Measurements from ENCODE around the gene MGAT4A. TPM values are rescaled to one million over a fixed set of nuclear protein-coding genes. Genes with fewer than 3 reads are reported as not detected.

MGAT4A gene
- total RNA-seq, 2 experiments from 2014 or later: 200 to 204 TPM

DNA sequence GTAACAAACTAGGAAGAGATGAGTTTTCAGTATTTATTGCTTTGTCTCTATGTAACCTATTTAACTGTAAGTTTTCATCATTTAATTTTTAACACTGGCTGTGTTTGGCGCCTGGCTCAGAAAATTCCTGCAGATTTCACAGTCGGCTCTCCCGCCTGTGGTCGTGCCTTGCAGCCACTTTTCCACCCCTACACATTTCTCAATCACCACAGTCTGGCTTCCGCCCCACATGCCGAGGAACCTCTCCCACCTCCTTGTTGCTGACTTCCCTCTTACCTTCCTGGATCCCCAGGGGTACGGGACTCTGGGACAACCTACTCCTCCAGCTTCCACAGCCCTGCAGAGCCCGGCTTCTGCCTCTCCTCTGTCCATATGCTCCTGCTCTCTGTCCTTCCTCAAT is 41.6 kb upstream of the MGAT4A start:
- peak overlapping the region; percentile 94 for H3K4me3 Mint-ChIP-seq
- intact Hi-C loops (cut with DNase I, micrococcal nuclease): loop anchor here (2.0 to 5.0 kb wide), 2 partner anchors 50 kb away; no protein-coding TSS in a partner anchor
- Histone ChIP-seq H3K36me3 (ENCODE audit: insufficient read depth, low read length) (no peaks in the 10 kb centered on the region), H3K27me3 (ENCODE audit: control insufficient read depth in 1 of 2, insufficient read depth in 2 of 2, low read length in 2 of 2) (no peaks in the 10 kb centered on the region), H3K27ac (ENCODE audit: low read depth in 1 of 2, low read length in 2 of 2) (peak overlapping the region; percentile 86 to 90), H3K4me1 (ENCODE audit: insufficient read depth, low read length) (peaks cover 80% of the 10 kb centered on the region), H3K4me3 (ENCODE audit: low read length) (peak overlapping the region; percentile 60), H3K9me3 (ENCODE audit: control insufficient read depth in 1 of 2, insufficient read depth in 1 of 2, low read length in 2 of 2) (no peaks in the 10 kb centered on the region)
- TF ChIP-seq, protein P1, sequence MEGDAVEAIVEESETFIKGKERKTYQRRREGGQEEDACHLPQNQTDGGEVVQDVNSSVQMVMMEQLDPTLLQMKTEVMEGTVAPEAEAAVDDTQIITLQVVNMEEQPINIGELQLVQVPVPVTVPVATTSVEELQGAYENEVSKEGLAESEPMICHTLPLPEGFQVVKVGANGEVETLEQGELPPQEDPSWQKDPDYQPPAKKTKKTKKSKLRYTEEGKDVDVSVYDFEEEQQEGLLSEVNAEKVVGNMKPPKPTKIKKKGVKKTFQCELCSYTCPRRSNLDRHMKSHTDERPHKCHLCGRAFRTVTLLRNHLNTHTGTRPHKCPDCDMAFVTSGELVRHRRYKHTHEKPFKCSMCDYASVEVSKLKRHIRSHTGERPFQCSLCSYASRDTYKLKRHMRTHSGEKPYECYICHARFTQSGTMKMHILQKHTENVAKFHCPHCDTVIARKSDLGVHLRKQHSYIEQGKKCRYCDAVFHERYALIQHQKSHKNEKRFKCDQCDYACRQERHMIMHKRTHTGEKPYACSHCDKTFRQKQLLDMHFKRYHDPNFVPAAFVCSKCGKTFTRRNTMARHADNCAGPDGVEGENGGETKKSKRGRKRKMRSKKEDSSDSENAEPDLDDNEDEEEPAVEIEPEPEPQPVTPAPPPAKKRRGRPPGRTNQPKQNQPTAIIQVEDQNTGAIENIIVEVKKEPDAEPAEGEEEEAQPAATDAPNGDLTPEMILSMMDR (IDR thresholded peaks at IDR 0.05): no peak
- DNase-seq: peak in 2 of 14 experiments; percentile 17 to 22
- H3K27me3 Mint-ChIP-seq: no peaks in the 10 kb centered on the region
- H3K4me1 Mint-ChIP-seq (ENCODE audit: low read depth): peaks cover 85% of the 10 kb centered on the region
- no peaks in the 10 kb centered on the region for H3K9me3 Mint-ChIP-seq
- peaks cover 12% of the 10 kb centered on the region for H3K36me3 Mint-ChIP-seq (ENCODE audit: low read depth)
- CTCF ChIA-PET: interaction anchor here (1.5 to 3.7 kb wide), 4 partner anchors 11 to 138 kb away, joined by 4 to 43 read pairs (median 16); partner anchors contain the start of gene MGAT4A
- peak overlapping the region; percentile 96 for H3K27ac Mint-ChIP-seq
- ATAC-seq (ENCODE audit: poor library complexity): no peak
- POLR2A ChIA-PET: interaction anchor here (1.4 to 11.2 kb wide), 9 partner anchors 15 to 124 kb away, joined by 3 to 414 read pairs (median 30); partner anchors contain the start of gene MGAT4A

DNA sequence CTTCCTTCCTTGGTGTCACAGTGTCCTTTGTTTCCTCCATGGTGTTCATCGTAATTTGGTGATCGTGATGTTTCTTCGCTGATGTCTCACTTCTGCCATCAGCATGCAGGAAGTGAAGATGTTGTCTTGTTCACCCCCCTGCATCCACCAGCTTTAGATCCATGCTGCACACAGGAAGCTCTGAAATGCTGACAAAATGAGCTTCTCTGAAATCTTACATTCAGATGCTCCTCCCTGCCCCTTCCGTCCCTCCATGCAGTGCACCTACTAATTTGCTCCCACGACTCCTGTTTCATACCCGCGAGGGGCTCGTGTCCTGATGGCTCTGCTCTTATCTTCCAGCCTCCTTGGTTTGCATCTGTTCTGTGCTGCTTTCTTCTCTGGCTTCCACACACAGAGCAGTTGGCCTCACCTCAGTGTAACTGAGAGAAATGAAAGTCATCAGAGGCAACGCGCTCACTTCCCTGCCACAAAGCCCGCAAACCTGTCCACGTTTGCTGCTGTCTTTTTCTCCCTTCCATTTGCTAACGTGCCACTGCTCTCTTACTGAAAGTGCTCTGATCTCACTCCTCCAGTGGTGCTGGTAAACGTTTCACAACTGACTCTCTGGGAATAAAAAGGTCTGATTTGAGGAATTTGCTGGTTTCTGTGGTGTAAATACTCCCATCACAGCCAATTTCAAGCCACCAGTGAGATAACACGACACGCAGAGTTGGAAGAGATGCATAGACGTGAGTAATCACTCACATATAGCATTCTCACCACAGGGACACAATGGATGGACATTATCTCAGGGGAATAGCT is 41.0 kb upstream of the MGAT4A start:
- POLR2A ChIA-PET: interaction anchor here (0.6 to 11.2 kb wide), 43 partner anchors 10 to 564 kb away, joined by 3 to 414 read pairs (median 6); partner anchors contain the start of genes C2orf15, MGAT4A, MITD1 and TXNDC9
- intact Hi-C loops (cut with DNase I, micrococcal nuclease): loop anchor here (1.0 to 5.0 kb wide), 9 partner anchors 11 to 123 kb away; partner anchors contain the start of gene MGAT4A (in 1 of the 2)
- H3K4me1 ChIP-seq (ENCODE audit: insufficient read depth, low read length): peaks cover 86% of the 10 kb centered on the region

DNA sequence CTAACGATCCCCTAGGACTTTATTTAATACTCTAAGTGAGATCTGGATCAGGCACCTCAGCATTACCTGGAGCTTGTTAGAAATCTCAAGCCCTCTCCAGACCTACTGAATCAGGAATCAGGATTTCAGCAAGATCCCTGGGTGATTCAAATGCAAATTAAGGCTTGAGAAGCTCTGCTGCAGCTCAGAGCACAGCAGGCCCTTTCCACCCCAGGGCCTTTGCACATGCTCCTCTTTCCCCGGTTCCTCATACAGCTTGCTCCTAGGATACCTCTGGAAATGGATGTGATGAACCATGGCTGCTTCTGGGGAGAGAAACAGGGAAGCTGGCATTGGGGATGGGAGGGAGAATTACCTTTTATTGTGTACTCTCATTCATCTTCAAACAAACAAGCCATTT is 40.3 kb upstream of the MGAT4A start:
- H3K27me3 ChIP-seq (ENCODE audit: control insufficient read depth in 1 of 2, insufficient read depth in 2 of 2, low read length in 2 of 2): no peaks in the 10 kb centered on the region
- TF ChIP-seq, protein P1 (IDR thresholded peaks at IDR 0.05): no peak
- peak in 1 of 14 experiments; percentile 34 for DNase-seq
- peak overlapping the region; percentile 86 to 90 for H3K27ac ChIP-seq (ENCODE audit: low read depth in 1 of 2, low read length in 2 of 2)
- no peaks in the 10 kb centered on the region for H3K36me3 ChIP-seq (ENCODE audit: insufficient read depth, low read length)
- intact Hi-C loops (cut with DNase I, micrococcal nuclease): loop anchor here (1.0 to 5.0 kb wide), 8 partner anchors 10 to 122 kb away; partner anchors contain the start of gene MGAT4A (in 1 of the 2)
- H3K9me3 Mint-ChIP-seq: no peaks in the 10 kb centered on the region
- CTCF ChIA-PET: interaction anchor here (0.6 to 3.7 kb wide), 23 partner anchors 10 to 137 kb away, joined by 3 to 43 read pairs (median 4); partner anchors contain the start of gene MGAT4A
- peak overlapping the region; percentile 94 for H3K4me3 Mint-ChIP-seq
- peaks cover 93% of the 10 kb centered on the region for H3K4me1 ChIP-seq (ENCODE audit: insufficient read depth, low read length)
- H3K4me1 Mint-ChIP-seq (ENCODE audit: low read depth): peaks cover 88% of the 10 kb centered on the region
- no peaks in the 10 kb centered on the region for H3K9me3 ChIP-seq (ENCODE audit: control insufficient read depth in 1 of 2, insufficient read depth in 1 of 2, low read length in 2 of 2)
- ATAC-seq (ENCODE audit: poor library complexity): no peak
- peak overlapping the region; percentile 60 for H3K4me3 ChIP-seq (ENCODE audit: low read length)
- peak overlapping the region; percentile 96 for H3K27ac Mint-ChIP-seq
- POLR2A ChIA-PET: interaction anchor here (0.6 to 11.2 kb wide), 41 partner anchors 10 to 565 kb away, joined by 3 to 414 read pairs (median 6); partner anchors contain the start of genes C2orf15, MGAT4A, MITD1 and TXNDC9
- H3K36me3 Mint-ChIP-seq (ENCODE audit: low read depth): peaks cover 12% of the 10 kb centered on the region
- H3K27me3 Mint-ChIP-seq: no peaks in the 10 kb centered on the region

More for the DNA sequence above, 41.0 kb upstream of the MGAT4A start:
- TF ChIP-seq, protein P1 (IDR thresholded peaks at IDR 0.05): no peak
- Histone ChIP-seq H3K9me3 (ENCODE audit: control insufficient read depth in 1 of 2, insufficient read depth in 1 of 2, low read length in 2 of 2) (no peaks in the 10 kb centered on the region), H3K27me3 (ENCODE audit: control insufficient read depth in 1 of 2, insufficient read depth in 2 of 2, low read length in 2 of 2) (no peaks in the 10 kb centered on the region), H3K36me3 (ENCODE audit: insufficient read depth, low read length) (no peaks in the 10 kb centered on the region), H3K27ac (ENCODE audit: low read depth in 1 of 2, low read length in 2 of 2) (peak overlapping the region; percentile 86 to 90), H3K4me3 (ENCODE audit: low read length) (peak overlapping the region; percentile 60)
- peak; percentile 70 for ATAC-seq (ENCODE audit: poor library complexity)
- Mint-ChIP-seq H3K4me1 (ENCODE audit: low read depth) (peaks cover 84% of the 10 kb centered on the region), H3K4me3 (peak overlapping the region; percentile 94), H3K9me3 (no peaks in the 10 kb centered on the region), H3K27ac (peak overlapping the region; percentile 96), H3K27me3 (no peaks in the 10 kb centered on the region), H3K36me3 (ENCODE audit: low read depth) (peaks cover 12% of the 10 kb centered on the region)
- DNase-seq: peak; percentile 45 to 92 (median 64)
- CTCF ChIA-PET: interaction anchor here (0.6 to 3.7 kb wide), 20 partner anchors 9 to 137 kb away, joined by 3 to 43 read pairs (median 4); partner anchors contain the start of gene MGAT4A
